PC-3 (cell line): Measurements from ENCODE around the gene RASSF5. TPM values are rescaled to one million over a fixed set of nuclear protein-coding genes. Genes with fewer than 3 reads are reported as not detected.
A peak's percentile ranks its signal among the peaks of the same experiment; 100 is the strongest.

Experiments used
- ATAC-seq: fragments of 200-7000 bp; cut with Tn5 transposase; 2 replicates; pipeline ENCODE4 v1.9.1; 2020; ENCODE audit warnings: mild to moderate bottlenecking, moderate library complexity
- BruUV-seq: library from RNA; stranded (reverse); fragments of 400-500 nt; replicated peaks from 2 replicates; lab custom pipeline; 2021; lab: Mats Ljungman, UMichigan
- CTCF ChIA-PET: fragments of 300-600 bp; sonication (Branson Sonifier 250); formaldehyde crosslinking; loops from one replicate; lab custom pipeline; 2022; ENCODE audit warnings: antibody characterized with exemption; lab: Charles Lee
- POLR2A ChIA-PET: fragments of 300-600 bp; sonication (Branson Sonifier 250); formaldehyde crosslinking; loops from one replicate; lab custom pipeline; 2022; ENCODE audit warnings: antibody characterized with exemption; ENCODE audit not compliant: unreplicated experiment; lab: Charles Lee
- DNase-seq: peaks from one replicate; pipeline ENCODE4 v3.0.0-alpha.2; 2015
- H2AFZ ChIP-seq: fragments of 300-600 bp; sonication (generic); 2 replicates; pipeline ENCODE4 v1.6.0; 2016; ENCODE audit warnings: antibody characterized with exemption, low read length
- H3F3A ChIP-seq: fragments of 300-600 bp; sonication (generic); one replicate; pipeline ENCODE4 v1.6.0; 2017; ENCODE audit warnings: antibody characterized with exemption, low read length, control low read depth, mild to moderate bottlenecking; ENCODE audit not compliant: unreplicated experiment
- H3K27ac ChIP-seq: fragments of 300-600 bp; sonication (generic); 2 replicates; pipeline ENCODE4 v1.5.1; 2016; ENCODE audit warnings: mild to moderate bottlenecking, low read length
- H3K27me3 ChIP-seq: fragments of 300-600 bp; sonication (generic); 2 replicates; pipeline ENCODE4 v1.6.1; 2016; ENCODE audit warnings: low read length, mixed read lengths
- H3K36me3 ChIP-seq: fragments of 300-600 bp; sonication (generic); 2 replicates; pipeline ENCODE4 v1.6.1; 2016; ENCODE audit warnings: low read depth, mixed run types, low read length, mixed read lengths
- H3K4me1 ChIP-seq: fragments of 300-600 bp; sonication (generic); 2 replicates; pipeline ENCODE4 v1.5.1; 2016; ENCODE audit warnings: low read length; ENCODE audit not compliant: insufficient read depth
- H3K4me2 ChIP-seq: fragments of 300-600 bp; sonication (generic); 2 replicates; pipeline ENCODE4 v1.6.0; 2016; ENCODE audit warnings: low read length
- H3K4me3 ChIP-seq: fragments of 300-600 bp; sonication (generic); 2 replicates; pipeline ENCODE4 v1.5.1; 2016; ENCODE audit warnings: mild to moderate bottlenecking, low read length, mixed read lengths
- H3K79me2 ChIP-seq: fragments of 300-600 bp; sonication (generic); 2 replicates; pipeline ENCODE4 v1.6.1; 2017; ENCODE audit warnings: low read length, mixed read lengths
- H3K9ac ChIP-seq: fragments of 300-600 bp; sonication (generic); 2 replicates; pipeline ENCODE4 v1.6.0; 2016; ENCODE audit warnings: mild to moderate bottlenecking, low read length
- H3K9me2 ChIP-seq: fragments of 300-600 bp; sonication (generic); replicated peaks from 2 replicates; pipeline ENCODE4 v1.6.1; 2016; ENCODE audit warnings: mixed run types, low read length, mixed read lengths
- H3K9me3 ChIP-seq: fragments of 300-600 bp; sonication (generic); 2 replicates; pipeline ENCODE4 v1.6.1; 2016; ENCODE audit warnings: low read length, mixed read lengths
- H4K20me1 ChIP-seq: fragments of 300-600 bp; sonication (generic); 2 replicates; pipeline ENCODE4 v1.6.1; 2016; ENCODE audit warnings: low read length, mixed read lengths
- EZH2 ChIP-seq: fragments of 300-600 bp; sonication (generic); IDR thresholded peaks from one replicate; pipeline ENCODE4 v1.6.1; 2017; ENCODE audit warnings: antibody characterized with exemption, mild to moderate bottlenecking, low read length; ENCODE audit not compliant: unreplicated experiment
- EZH2phosphoT487 ChIP-seq: fragments of 300-600 bp; sonication (generic); IDR thresholded peaks from 2 replicates; pipeline ENCODE4 v1.6.1; 2018; ENCODE audit warnings: mild to moderate bottlenecking, antibody characterized with exemption, low read length, borderline replicate concordance
- intact Hi-C: fragments of 100-400 bp; cut with micrococcal nuclease; formaldehyde crosslinking; loops from 2 replicates; pipeline ENCODE4 v1.9.0; 2023
- total RNA-seq: library from RNA; depleted of rRNA; stranded (reverse); fragments of >200 nt; gene quantifications from 2 replicates; pipeline ENCODE4 v1.2.3, GENCODE V29; 2014
- TF ChIP-seq, protein P1 (sequence below): fragments of 300-600 bp; sonication (generic); conservative IDR thresholded peaks from 2 replicates; pipeline ENCODE4 v1.5.1; 2017; ENCODE audit warnings: antibody characterized with exemption, low read depth, mild to moderate bottlenecking, low read length

The RASSF5 gene
- total RNA-seq, 1 experiment from 2014 or later, result 15.5 TPM

DNA sequence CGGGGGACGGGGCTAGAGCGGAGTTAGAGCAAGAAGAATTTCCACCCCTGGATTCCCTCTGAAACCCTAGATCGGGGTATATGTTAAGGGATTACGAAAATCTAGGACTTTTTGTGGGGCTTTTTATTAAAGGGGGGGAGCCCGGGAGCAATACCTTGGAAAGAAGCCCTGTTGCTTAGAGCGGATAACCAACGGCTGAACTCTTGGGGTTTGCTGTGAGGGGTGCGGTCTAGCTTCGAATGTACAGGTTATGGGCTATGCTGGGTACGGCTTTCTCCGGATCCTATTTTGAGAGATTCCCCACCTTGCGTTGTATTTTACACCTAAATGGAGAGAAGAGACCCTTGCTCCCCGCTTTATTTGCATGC, 128.6 kb downstream of the RASSF5 start:
- POLR2A ChIA-PET, result interaction anchor here (0.6 to 1.2 kb wide), 6 partner anchors 12 to 396 kb away, joined by 3 to 18 read pairs (median 4); partner anchors contain the start of gene C1orf116
- peak overlapping the region; percentile 95 for H2AFZ ChIP-seq
- H3K4me2 ChIP-seq, result peak overlapping the region; percentile 89
- DNase-seq (no peak), ATAC-seq (peak; percentile 3)
- peaks cover 21% of the 10 kb centered on the region for H3K4me1 ChIP-seq
- peak overlapping the region; percentile 71 for H3K9ac ChIP-seq
- H3K27me3 ChIP-seq, result no peaks in the 10 kb centered on the region
- 0 out of 2 replicates have a peak, but pooled peaks cover 3% of the 10 kb centered on the region for H3K79me2 ChIP-seq
- no peaks in the 10 kb centered on the region for H3K9me3 ChIP-seq
- TF ChIP-seq, protein P1, sequence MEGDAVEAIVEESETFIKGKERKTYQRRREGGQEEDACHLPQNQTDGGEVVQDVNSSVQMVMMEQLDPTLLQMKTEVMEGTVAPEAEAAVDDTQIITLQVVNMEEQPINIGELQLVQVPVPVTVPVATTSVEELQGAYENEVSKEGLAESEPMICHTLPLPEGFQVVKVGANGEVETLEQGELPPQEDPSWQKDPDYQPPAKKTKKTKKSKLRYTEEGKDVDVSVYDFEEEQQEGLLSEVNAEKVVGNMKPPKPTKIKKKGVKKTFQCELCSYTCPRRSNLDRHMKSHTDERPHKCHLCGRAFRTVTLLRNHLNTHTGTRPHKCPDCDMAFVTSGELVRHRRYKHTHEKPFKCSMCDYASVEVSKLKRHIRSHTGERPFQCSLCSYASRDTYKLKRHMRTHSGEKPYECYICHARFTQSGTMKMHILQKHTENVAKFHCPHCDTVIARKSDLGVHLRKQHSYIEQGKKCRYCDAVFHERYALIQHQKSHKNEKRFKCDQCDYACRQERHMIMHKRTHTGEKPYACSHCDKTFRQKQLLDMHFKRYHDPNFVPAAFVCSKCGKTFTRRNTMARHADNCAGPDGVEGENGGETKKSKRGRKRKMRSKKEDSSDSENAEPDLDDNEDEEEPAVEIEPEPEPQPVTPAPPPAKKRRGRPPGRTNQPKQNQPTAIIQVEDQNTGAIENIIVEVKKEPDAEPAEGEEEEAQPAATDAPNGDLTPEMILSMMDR, result no peak
- TF ChIP-seq EZH2phosphoT487, result no peak
- no peak for TF ChIP-seq EZH2
- intact Hi-C loops, result loop anchor here (2.0 to 10.0 kb wide), 6 partner anchors 23 to 419 kb away; partner anchors contain the start of genes EIF2D, PFKFB2 and YOD1
- peak overlapping the region; percentile 85 for H3K4me3 ChIP-seq
- H3K27ac ChIP-seq, result no peak overlapping the region
- H3K9me2 ChIP-seq, result no peaks in the 10 kb centered on the region
- no peaks in the 10 kb centered on the region for H3K36me3 ChIP-seq
- H3F3A ChIP-seq, result no peaks in the 10 kb centered on the region
- CTCF ChIA-PET, result interaction anchor here (0.6 to 4.8 kb wide), 4 partner anchors 24 to 157 kb away, joined by 3 to 71 read pairs (median 6); partner anchors contain the start of gene EIF2D
- H4K20me1 ChIP-seq, result no peaks in the 10 kb centered on the region
- BruUV-seq, result no TSS peak

DNA sequence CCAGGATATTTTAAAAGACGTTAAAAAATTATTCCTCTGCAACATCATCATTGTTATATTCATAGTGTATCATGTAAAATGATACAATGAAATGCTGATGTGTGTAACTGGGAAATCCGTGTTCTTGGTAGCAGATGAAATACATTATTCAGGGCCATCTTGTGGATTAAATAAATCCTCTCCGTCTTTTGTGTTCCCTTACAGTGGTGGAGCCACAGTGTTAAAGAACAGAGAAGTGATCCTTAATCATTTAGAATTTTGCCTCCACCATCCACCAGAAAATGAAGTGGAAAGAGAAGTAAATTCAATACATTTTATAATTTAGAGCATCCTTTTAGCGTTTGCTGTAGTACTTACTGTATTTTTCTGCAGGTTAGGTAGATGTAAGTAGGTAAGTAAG, 129.3 kb downstream of the RASSF5 start:
- intact Hi-C loops, result loop anchor here (10.0 kb wide), 1 partner anchor 418 kb away; the partner anchor contains the start of genes PFKFB2 and YOD1
- Histone ChIP-seq H3K9me2 (no peaks in the 10 kb centered on the region), H3F3A (no peaks in the 10 kb centered on the region), H2AFZ (no peak overlapping the region), H3K9ac (peak overlapping the region; percentile 71; the same call in 1 of the 2 replicates), H3K27ac (no peak overlapping the region), H3K4me3 (peak overlapping the region; percentile 85), H4K20me1 (no peaks in the 10 kb centered on the region), H3K4me1 (peaks cover 21% of the 10 kb centered on the region), H3K9me3 (no peaks in the 10 kb centered on the region), H3K4me2 (peak overlapping the region; percentile 89), H3K36me3 (no peaks in the 10 kb centered on the region), H3K79me2 (0 out of 2 replicates have a peak, but pooled peaks cover 3% of the 10 kb centered on the region), H3K27me3 (no peaks in the 10 kb centered on the region)
- CTCF ChIA-PET, result interaction anchor here (4.8 kb wide), 1 partner anchor 27 kb away, joined by 71 read pairs; no protein-coding TSS in a partner anchor
- no TSS peak for BruUV-seq
- ATAC-seq (no peak), DNase-seq (no peak)
- POLR2A ChIA-PET, result no interaction called here
- TF ChIP-seq, protein P1, result 0 out of 2 replicates have a peak, but pooled peaks have one; percentile 9
- TF ChIP-seq EZH2phosphoT487, result no peak
- no peak for TF ChIP-seq EZH2

DNA sequence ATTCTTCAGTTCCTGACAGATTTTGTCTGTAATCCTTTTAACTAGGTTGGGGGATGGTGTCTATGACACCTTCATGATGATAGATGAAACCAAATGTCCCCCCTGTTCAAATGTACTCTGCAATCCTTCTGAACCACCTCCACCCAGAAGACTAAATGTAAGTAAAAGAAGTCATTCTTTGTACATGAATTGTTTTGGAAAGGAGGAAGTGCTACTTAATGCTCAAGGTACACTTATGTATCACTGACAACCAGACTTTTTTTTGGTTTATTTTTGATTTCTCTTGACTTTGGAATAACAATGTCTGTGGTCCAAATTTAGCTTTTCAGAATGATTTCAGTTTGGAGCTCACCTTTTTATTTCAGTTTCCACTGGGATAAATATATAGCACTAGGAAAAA, 130.3 kb downstream of the RASSF5 start:
- Histone ChIP-seq H3K36me3 (no peaks in the 10 kb centered on the region), H3K27ac (no peak overlapping the region), H4K20me1 (no peaks in the 10 kb centered on the region), H3K9me3 (no peaks in the 10 kb centered on the region), H3K9me2 (no peaks in the 10 kb centered on the region), H3F3A (no peaks in the 10 kb centered on the region), H3K4me3 (no peak overlapping the region), H3K27me3 (no peaks in the 10 kb centered on the region), H3K4me2 (peak overlapping the region; percentile 89), H3K4me1 (peaks cover 21% of the 10 kb centered on the region), H3K79me2 (0 out of 2 replicates have a peak, but pooled peaks cover 3% of the 10 kb centered on the region), H3K9ac (no peak overlapping the region), H2AFZ (no peak overlapping the region)
- POLR2A ChIA-PET, result interaction anchor here (0.6 kb wide), 1 partner anchor 78 kb away, joined by 10 read pairs; no protein-coding TSS in a partner anchor
- ATAC-seq (no peak), DNase-seq (no peak)
- no TSS peak for BruUV-seq
- CTCF ChIA-PET, result no interaction called here
- intact Hi-C loops, result loop anchor here (10.0 kb wide), 1 partner anchor 417 kb away; the partner anchor contains the start of genes PFKFB2 and YOD1
- TF ChIP-seq EZH2 (no peak), EZH2phosphoT487 (no peak)
- TF ChIP-seq, protein P1, result no peak
